Measurements from ENCODE around the gene PARVA. TPM values are rescaled to one million over a fixed set of nuclear protein-coding genes. Genes with fewer than 3 reads are reported as not detected.

PARVA gene
- total RNA-seq, 1 experiment from 2014 or later = 18.1 TPM

DNA sequence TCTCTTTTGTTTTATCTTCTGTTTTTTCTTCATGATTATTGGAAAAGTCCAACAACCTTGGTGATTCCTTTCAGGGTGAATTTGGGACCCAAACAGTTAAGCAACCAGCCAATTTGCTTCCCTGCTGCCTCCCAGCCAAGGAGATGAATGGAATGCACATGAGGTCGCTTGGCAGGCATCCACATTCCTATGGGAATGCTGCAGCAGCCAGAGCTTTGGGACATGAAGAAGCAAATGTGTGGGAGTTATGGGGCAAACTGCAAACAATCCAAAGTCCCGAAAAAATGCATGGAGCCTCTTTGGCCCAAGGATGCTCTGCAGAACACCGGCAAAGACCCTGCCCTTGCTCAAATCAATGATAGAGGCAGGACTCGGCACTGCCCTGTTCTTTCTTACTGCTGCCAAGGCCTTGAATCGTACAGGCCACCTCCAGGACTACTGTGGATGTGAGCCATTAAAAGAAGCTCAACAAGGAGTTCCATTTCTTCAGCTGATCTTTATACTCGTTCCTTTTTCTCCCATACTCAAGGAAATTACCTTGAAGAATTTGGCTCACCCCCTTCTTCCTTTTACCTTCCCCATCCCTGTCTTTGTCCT, 179.5 kb downstream of the PARVA start:
- Histone ChIP-seq H3K79me1 (ENCODE audit: insufficient read depth, low read depth, low read length, poor library complexity, severe bottlenecking) (no peaks in the 10 kb centered on the region), H4K8ac (replicated peaks; ENCODE audit: insufficient read length, low read depth, low read length) (no peak overlapping the region), H3K4ac (ENCODE audit: low read depth, low read length) (no peak overlapping the region), H4K91ac (ENCODE audit: insufficient read length, low read depth, low read length) (no peak overlapping the region), H4K5ac (ENCODE audit: insufficient read length, low read depth, low read length) (no peak overlapping the region), H3K14ac (ENCODE audit: insufficient read depth, low read length) (no peak overlapping the region), H3K9me3 (ENCODE audit: control insufficient read depth, low read depth, low read length) (no peaks in the 10 kb centered on the region), H3K79me2 (ENCODE audit: insufficient read depth, low read length) (no peaks in the 10 kb centered on the region), H2BK5ac (ENCODE audit: insufficient read length, low read length) (no peak overlapping the region), H2BK20ac (ENCODE audit: low read depth, low read length, poor library complexity, severe bottlenecking) (no peak overlapping the region), H2BK15ac (ENCODE audit: low read depth, low read length) (no peak overlapping the region), H3K56ac (ENCODE audit: insufficient read length, low read depth, low read length) (no peak overlapping the region), H3K18ac (ENCODE audit: insufficient read length, low read depth, low read length) (no peak overlapping the region), H3T11ph (ENCODE audit: low read length) (no peak overlapping the region), H3K27ac (ENCODE audit: insufficient read length, low read depth, low read length) (no peak overlapping the region), H2BK12ac (ENCODE audit: insufficient read length, low read depth, low read length) (no peak overlapping the region), H3K23ac (ENCODE audit: insufficient read length, low read depth, low read length) (no peak overlapping the region), H2AK5ac (ENCODE audit: insufficient read length, low read length) (no peak overlapping the region), H3K27me3 (ENCODE audit: insufficient read depth, low read length) (no peaks in the 10 kb centered on the region), H2AFZ (ENCODE audit: low read length) (no peak overlapping the region), H2BK120ac (ENCODE audit: low read depth, low read length, poor library complexity, severe bottlenecking) (no peak overlapping the region), H3K9ac (ENCODE audit: extremely low read depth, insufficient read length, low read length) (no peak overlapping the region), H4K20me1 (ENCODE audit: control insufficient read depth, insufficient read depth, insufficient read length) (no peaks in the 10 kb centered on the region), H3K4me2 (ENCODE audit: insufficient read depth, insufficient read length, low read length) (no peak overlapping the region), H3K4me1 (ENCODE audit: insufficient read depth, low read length) (peaks cover 6% of the 10 kb centered on the region; the same call in 1 of the 2 replicates), H3K23me2 (ENCODE audit: insufficient read length, low read depth, low read length, poor library complexity, severe bottlenecking) (no peaks in the 10 kb centered on the region)
- Mint-ChIP-seq H3K27me3 (ENCODE audit: low read depth) (no peaks in the 10 kb centered on the region; the same call in 1 of the 2 replicates), H3K27ac (peak overlapping the region; percentile 78 to 91 (median 83); a peak in 5 of 7 replicates), H3K36me3 (ENCODE audit: insufficient read depth in 1 of 3, low read depth in 3 of 3) (peaks cover 0 to 11% (median 0%) of the 10 kb centered on the region in 3 experiments; a peak in 2 of 7 replicates), H3K4me3 (0 out of 5 replicates have a peak overlapping the region, but pooled peaks of 1 of the 2 experiments have one; percentile 17), H3K4me1 (peaks cover 22 to 28% of the 10 kb centered on the region in 2 experiments), H3K9me3 (peaks cover 9 to 10% of the 10 kb centered on the region in 2 experiments; a peak in 4 of 5 replicates)
- no CpG with 5 or more reads among the region's 6 CpGs for WGBS (ENCODE audit: extremely low coverage, insufficient read length, low lambda C conversion rate)
- peak; percentile 81 for DNase-seq
- TF ChIP-seq, protein P1, sequence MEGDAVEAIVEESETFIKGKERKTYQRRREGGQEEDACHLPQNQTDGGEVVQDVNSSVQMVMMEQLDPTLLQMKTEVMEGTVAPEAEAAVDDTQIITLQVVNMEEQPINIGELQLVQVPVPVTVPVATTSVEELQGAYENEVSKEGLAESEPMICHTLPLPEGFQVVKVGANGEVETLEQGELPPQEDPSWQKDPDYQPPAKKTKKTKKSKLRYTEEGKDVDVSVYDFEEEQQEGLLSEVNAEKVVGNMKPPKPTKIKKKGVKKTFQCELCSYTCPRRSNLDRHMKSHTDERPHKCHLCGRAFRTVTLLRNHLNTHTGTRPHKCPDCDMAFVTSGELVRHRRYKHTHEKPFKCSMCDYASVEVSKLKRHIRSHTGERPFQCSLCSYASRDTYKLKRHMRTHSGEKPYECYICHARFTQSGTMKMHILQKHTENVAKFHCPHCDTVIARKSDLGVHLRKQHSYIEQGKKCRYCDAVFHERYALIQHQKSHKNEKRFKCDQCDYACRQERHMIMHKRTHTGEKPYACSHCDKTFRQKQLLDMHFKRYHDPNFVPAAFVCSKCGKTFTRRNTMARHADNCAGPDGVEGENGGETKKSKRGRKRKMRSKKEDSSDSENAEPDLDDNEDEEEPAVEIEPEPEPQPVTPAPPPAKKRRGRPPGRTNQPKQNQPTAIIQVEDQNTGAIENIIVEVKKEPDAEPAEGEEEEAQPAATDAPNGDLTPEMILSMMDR (conservative IDR thresholded peaks at IDR 0.05) = no peak
